Measurements from ENCODE around the gene ATP12A.

- TF ChIP-seq SP1 (IDR thresholded peaks at IDR 0.05; ENCODE audit: low read depth, low read length) = no peak
- no peak for TF ChIP-seq CTCF (IDR thresholded peaks at IDR 0.05; ENCODE audit: control extremely low read depth in 1 of 3, insufficient read depth in 1 of 3, low read depth in 1 of 3, low read length in 3 of 3)
- TF ChIP-seq SIN3A (conservative IDR thresholded peaks at IDR 0.05 in 1 of 2, IDR thresholded peaks at IDR 0.05 in 1 of 2; ENCODE audit: low read depth in 1 of 2, low read length in 2 of 2) = no peak
- TF ChIP-seq FOSL1 (IDR thresholded peaks at IDR 0.05; ENCODE audit: insufficient read depth, low read depth, low read length) = no peak
- TF ChIP-seq EZH2 (IDR thresholded peaks at IDR 0.05; ENCODE audit: low read depth, low read length, severe bottlenecking) = no peak
- TF ChIP-seq RAD21 (IDR thresholded peaks at IDR 0.05 in 1 of 2, conservative IDR thresholded peaks at IDR 0.05 in 1 of 2; ENCODE audit: low read depth in 2 of 2, low read length in 2 of 2) = no peak
- TF ChIP-seq USF2 (IDR thresholded peaks at IDR 0.05; ENCODE audit: low read length) = no peak
- TF ChIP-seq ATF2 (IDR thresholded peaks at IDR 0.05; ENCODE audit: low read length) = no peak
- no peak for TF ChIP-seq BACH1 (IDR thresholded peaks at IDR 0.05; ENCODE audit: low read length)
- TF ChIP-seq GABPA (IDR thresholded peaks at IDR 0.05; ENCODE audit: borderline replicate concordance, insufficient read depth, low read length) = no peak
- TF ChIP-seq POLR2AphosphoS5 (IDR thresholded peaks at IDR 0.05; ENCODE audit: low read depth, low read length) = no peak
- no peak for TF ChIP-seq YY1 (IDR thresholded peaks at IDR 0.05; ENCODE audit: low read depth, low read length)
- no peak for TF ChIP-seq JUND (IDR thresholded peaks at IDR 0.05; ENCODE audit: low read length)
Observed at GRCh38 chr13:24675806-24676570, 4.2 kb upstream of the ATP12A start.

Data from H1 (cell line).